Head of caudate nucleus (tissue), 42 donors: ENCODE data around the gene ADAMTS19.

Experiments used
- DNase-seq, 42 donors: peaks; one replicate each; pipeline versions ENCODE4 v3.0.0 to v3.0.0-alpha.2; 2020 to 2021; ENCODE audit warnings: mixed read lengths in 7 of 42
- intact Hi-C: fragments of 100-400 bp; cut with DNase I; formaldehyde crosslinking; loops from one replicate; pipeline ENCODE4 v1.15.0; 2022

The ADAMTS19 gene

DNA sequence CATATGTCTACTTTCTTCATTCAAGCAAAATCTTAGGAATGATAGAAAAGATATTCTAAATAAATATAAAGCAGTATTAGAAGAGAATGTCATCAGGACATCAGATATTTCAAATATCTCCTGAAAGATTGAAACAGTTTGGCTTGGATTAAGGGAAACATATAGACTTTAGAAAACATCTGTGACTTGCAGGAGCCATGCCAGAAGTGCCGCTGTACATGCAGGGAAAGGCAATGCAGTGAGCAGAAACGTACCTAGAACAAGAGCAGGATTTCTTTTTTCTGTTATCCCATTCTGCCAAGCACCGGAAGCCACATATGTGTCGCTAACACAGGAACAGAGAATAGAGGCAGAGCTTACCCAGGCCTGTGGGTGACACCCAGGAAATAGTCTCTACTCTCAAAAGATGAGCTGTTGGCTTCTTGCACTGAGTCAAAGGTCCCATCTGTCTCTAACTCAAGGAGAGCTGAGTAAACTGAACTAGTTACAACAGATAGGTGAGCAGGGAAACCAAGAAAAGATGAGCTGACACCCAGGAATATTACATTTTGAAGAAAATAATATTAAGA, 5.8 kb downstream of the ADAMTS19 start:
- DNase-seq, result no peak
- intact Hi-C loops, result no loop called here

DNA sequence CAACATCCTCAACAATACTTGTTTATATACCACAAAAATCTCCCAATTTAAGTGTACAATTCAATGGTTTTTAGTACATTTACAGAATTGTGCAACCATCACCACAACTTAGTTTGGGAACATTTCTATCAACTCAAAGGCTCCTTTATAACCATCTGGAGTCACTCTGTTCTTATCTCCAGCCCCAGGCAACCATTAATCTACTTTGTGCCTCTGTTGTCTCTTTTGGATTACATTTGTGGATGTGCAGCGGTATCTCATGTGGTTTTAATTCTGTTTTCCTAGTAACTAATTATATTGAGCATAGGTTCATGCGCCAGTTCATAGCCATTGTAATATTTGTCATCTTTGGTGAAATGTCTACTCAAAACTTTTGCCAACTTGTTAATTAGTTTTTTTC, 14.4 kb downstream of the ADAMTS19 start:
- intact Hi-C loops, result no loop called here
- no peak for DNase-seq

DNA sequence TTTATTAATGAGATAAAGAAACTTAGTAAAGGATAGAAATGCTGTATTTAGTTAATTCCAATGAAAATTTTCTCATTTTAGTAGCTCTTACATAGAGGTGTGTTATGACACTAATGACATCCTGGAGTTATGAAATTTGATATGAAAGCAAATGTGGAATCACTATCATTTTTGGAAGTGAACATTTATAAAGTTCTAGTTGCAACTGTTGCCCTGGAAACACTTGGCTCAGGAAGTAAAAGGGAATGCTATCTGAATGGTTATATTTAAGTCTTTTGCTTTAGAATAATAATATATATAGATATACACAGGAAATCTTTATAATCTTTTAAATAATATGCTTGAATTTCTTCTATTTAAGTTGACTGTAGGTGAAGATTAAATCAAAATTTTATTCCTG, 16.7 kb downstream of the ADAMTS19 start:
- no peak for DNase-seq
- intact Hi-C loops, result no loop called here

DNA sequence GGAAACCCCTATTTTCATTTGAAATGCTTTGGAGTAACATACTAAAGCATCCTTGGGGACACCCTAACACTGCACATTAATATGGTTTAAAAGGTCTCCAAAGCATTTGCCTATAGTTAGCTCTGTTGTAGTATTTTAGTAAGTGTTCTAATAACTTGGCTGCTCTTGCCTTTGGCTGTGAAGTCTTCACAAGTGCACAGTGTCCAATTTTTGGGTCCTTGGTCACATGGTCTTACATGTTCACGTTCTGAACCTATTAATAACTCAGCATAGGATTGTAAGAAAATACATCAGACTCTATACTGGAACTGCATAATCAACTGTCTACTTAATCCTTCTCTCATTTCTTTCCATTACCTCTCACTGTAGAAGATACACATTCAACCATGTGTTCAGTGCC, 17.4 kb downstream of the ADAMTS19 start:
- no peak for DNase-seq

DNA sequence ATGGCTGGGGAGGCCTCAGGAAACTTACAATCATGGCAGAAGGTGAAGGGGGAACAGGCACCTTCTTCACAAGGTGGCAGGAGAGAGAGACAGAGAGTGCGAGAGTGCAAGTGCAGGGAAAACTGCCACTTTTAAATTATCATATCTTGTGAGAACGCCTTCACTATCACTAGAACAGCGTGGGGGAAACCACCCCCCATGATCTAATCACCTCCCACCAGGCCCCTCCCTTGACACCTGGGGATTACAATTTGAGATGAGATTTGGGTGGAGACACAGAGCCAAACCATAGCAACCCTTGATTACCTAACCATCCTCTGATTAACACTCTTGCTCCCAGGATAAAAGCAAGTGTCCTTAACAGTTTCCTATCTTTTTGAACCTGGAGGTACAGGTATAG, 21.1 kb downstream of the ADAMTS19 start:
- intact Hi-C loops, result no loop called here
- DNase-seq, result peak in 39 of 42 donors; percentile 16 to 82 (median 49)

More for the DNA sequence above, 17.4 kb downstream of the ADAMTS19 start:
- intact Hi-C loops, result no loop called here

DNA sequence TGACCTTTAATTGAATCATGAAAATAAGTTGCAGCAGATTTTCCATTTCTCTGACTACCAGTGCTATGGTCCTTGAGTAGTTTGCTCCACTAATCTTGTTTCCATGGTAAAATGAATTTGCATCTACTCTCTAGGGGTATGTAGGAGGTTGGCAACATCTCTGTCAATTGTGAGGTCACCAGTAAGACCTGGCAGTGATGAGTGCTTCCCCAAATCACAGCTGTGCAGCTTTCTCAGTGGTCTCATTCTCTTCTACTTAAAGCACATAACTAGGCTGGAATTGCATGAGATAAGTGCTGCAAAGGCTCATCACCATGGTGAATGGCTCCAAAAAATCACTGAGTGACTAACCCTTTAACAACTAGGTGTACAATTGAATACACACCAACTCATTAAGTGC, 36.3 kb downstream of the ADAMTS19 start:
- DNase-seq, result peak in 3 of 42 donors; percentile 12 to 42 (median 37)
- intact Hi-C loops, result no loop called here

DNA sequence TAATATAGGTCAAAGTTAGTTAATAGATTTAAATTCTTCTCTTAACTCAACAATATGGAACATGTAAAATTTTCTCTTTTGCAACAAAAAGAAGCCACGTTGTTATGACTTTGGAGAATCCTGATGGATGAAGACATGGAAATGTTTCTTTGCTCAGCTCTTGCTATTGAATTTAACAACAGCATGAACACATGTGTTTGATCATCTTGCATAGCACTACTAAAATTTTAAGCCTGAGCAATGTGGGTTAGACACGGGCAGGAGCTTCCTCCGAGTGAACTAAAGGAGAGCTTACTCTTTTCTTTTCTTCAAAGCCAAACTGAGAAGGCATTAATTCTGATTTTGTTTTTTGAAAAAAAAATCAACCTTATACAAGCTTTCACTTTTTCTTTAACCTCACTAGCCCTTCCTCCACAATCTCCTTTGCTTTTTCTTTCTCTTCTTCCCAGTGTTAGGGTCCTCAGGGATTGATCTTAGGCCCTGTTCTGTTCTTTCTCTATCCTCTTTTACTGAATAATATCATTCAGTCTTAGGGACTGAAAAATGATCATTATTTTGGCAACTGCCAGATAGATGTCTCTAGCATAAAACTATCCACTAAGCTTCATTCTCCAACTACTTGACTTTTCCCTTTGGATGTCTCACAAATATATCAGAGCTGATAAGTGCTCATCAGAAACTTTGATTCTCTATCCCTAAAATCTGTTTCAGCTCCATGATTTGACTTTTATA, 36.9 kb downstream of the ADAMTS19 start:
- DNase-seq, result no peak
- intact Hi-C loops, result no loop called here

DNA sequence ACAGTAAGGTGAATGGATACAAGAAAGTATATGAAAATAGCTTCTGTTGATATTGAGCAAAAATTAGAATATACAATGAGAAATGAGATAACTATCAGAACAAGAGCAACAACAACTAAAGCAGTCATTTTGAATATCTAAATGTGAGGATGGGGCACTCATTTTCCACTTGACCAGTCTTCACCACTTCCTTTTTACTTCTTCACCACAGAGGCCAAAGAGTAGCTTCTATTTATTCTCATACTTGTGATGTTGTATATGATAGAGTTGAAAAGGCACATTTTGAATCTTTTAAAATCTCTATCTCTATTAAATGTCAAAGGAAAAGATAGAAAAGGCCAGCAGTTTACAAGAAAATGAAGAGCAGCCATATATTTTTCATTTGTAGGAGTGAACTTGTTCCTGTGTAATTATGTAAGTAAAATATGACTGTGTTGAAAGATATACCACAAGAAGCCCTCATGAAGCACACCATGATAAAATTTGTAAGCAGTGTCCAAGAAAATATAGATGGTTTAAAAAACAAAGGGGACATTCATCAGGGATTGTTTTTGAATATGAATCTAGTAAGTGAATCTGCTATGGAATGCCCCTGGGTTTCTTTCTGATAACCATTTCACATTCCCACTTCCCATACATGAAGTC, 39.2 kb downstream of the ADAMTS19 start:
- DNase-seq, result no peak
- intact Hi-C loops, result no loop called here

DNA sequence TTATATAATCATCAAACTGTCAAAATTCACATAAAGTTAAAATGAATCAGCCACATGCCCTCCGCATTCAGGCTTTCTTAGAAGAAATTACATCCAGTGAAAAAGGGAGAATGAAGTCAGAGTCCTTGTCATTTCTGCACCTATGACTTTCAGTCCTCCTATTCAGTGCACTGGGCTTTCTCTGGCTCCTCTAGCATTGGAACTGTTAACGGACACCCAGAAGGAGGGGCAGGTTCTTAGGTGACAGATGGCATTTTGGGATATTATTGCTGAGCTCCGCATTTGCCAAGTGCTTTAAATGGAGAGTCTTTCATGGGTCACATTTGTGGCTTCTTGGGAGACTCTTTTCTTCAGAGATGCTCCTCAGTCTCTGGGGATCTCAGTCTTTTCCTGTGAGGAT, 40.0 kb downstream of the ADAMTS19 start:
- intact Hi-C loops, result no loop called here
- peak in 1 of 42 donors; percentile 14 for DNase-seq

DNA sequence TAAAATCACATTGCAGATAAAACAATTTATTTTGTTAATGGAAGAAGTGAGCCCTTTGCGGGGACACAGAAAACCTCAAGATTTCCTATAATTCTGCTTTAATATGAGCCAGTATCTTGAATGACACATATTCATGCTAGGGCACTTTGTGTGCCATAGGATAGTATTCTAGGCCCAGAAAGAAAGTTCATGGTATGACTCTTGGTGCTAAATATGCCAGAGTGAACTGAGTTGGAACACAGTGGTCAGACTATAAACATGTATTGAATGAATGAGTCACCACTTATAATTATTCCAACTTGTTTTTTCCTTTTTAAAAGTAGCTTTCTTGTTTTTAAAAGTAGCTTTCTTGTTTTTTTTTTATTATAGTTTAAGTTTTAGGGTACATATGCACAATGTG, 46.0 kb downstream of the ADAMTS19 start:
- no peak for DNase-seq
- intact Hi-C loops, result no loop called here

DNA sequence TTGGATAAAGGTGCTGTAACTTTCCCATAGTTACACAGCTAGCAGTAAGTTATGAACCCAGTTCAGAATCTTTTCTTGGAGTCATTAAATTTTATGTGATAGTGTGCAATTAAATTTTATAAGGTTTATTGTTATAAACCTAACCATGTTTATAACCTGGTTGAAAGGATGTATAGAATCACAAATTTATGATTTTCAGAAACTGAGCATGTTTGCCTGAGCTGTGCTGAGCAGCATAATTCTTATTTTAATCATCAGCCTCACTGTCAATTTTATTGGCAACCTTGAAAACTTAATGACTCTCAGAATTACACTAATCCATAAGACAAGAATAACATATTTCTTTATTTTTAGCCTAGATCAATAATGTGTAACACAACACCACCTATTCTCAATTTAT, 46.9 kb downstream of the ADAMTS19 start:
- intact Hi-C loops, result no loop called here
- no peak for DNase-seq

DNA sequence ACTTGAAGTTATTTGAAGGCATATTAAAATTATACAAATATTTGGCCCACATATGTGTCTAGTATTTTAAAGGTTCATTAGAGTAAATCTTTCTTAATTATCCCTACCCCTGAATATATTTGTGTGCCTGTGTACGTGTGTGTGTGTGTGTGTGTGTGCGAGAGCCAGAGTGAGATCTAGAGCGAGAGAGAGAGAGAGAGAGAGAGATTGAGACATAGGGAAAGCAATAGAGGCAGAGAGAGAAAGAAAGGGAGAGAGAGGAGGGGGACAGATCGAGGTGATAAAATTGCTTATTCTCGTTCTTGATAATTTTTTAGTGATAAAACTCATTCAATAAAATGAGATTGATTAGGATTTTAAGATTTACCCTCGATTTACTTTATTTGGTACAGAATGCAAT, 47.4 kb downstream of the ADAMTS19 start:
- intact Hi-C loops, result no loop called here

DNA sequence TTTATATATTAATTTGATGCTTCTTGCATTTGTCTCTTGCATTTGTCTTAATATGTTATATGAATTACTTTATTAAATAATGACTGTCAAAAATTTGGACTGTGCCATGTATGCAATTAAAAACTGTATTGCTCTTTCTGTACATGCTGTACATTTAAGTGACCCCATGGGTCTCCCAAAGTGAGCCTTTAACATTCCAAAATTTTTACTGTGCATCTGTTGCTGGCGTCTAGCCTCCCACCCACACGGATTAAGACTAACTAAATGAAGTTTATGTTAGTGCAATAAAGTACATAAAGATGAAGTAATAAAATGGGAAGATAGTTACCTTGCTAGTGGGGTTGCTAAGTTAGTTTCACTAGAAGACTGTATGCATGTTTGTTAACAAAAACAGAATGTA, 48.5 kb downstream of the ADAMTS19 start:
- intact Hi-C loops, result no loop called here
- DNase-seq, result no peak

More for the DNA sequence above, 47.4 kb downstream of the ADAMTS19 start:
- DNase-seq, result no peak

DNA sequence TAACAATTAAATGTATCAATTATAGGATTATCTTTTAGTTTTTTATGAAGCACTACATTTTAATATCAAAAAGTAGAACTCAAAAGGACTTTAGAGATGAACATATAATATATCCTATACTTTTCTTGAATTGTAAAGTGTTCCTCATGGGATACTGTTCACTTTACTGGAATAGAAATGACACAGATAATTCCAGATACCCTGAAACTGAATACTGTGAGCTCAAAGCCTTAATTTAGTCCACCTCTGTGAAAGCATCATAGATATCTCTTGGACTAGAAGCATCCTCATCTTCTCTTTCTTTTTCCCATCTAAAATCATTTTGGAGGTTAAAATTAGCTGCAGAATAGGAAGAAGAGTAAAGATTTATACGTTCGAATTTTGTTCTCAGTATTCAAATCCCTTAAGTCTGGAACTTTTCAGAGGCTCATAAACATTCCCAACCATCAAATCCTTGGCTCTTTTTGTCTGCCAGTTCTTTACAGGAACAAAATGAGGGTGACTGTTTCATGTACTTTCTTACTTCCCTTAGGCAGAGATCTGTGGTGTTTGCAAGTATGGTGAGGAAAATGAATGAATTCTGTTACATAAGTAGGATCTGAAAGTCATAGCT, 49.4 kb downstream of the ADAMTS19 start:
- DNase-seq, result no peak
- intact Hi-C loops, result no loop called here

DNA sequence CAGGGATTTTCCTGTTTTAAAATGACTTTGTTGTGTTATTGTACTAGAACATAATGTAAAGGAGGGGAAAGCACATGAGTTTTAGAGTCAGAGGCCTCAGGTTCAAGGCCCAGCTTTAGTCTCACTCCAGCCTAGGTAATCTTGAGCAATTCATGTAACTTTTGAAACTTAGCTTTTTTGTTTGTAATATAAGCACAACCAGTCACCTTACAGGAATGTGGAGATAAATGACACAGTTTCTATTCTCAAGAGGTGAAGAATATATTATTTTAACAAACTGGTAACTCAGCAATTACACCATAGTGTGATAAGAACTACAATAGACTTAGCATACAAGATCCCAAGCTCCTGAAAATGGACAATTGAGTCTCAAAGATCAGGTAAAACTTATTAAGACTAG, 51.2 kb downstream of the ADAMTS19 start:
- no peak for DNase-seq
- intact Hi-C loops, result no loop called here

DNA sequence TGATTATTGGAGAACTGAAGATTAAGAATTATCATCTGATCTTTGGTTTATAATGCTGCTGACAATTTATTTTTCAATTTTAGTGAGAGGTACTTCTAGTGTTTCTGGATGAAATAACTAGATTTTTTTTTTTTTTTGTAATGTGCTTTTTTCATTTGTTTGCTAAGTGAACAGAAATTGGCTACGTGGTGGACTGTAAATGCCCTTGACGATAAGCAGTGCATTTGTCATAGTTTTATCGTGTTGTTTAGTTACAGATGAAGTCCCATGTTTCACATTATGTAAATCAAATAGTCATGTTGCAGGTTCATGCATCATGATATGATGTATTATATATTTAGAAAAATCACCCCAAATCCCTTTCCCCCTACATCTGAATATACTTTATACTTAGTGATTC, 81.0 kb downstream of the ADAMTS19 start:
- no peak for DNase-seq
- intact Hi-C loops, result no loop called here

DNA sequence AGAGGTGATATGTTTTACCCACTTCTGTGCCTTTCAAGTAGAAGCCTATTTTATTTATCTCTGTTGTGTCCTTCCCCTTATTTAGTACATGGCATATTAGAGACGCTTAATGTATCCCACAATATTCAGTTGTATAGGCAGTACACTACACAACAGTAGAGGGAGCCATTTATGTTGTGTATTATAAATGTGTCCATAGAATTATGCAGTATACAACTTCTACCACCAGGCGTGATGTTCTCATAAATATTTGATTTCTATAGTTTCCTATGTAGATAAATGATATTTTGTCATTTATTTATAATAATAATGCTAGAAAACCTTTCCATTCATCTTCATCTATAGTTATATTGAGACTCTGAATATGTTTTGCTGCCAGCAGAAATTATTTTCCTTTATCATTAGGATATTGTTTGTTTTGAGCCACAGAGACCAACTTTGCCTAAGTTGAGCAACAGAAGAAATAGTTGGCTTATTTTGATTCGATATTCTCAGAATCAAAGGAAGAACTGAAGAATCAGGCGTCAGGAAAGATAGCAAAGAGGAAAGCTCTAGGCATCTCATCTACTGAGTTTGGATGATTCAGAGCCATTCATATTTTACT, 81.7 kb downstream of the ADAMTS19 start:
- DNase-seq, result no peak
- intact Hi-C loops, result no loop called here

DNA sequence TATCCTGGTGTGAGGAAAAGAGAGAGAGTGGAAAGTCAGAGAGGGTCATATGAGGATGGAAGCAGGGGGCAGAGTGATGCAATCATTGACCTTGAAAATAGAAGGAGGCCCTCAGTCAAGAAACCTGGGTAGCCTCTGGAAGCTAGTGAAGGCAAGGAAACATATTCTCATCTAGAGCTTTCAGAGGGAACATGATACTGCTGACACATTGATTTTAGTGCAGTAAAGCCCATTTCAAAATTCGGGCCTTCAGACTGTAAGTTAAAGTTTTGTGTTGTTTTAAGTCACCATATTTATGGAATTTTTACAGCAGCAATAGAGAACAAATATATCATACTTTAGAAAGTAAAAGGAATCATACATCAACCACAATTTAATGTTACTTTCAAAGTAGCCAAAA, 87.0 kb downstream of the ADAMTS19 start:
- intact Hi-C loops, result no loop called here
- DNase-seq, result no peak

DNA sequence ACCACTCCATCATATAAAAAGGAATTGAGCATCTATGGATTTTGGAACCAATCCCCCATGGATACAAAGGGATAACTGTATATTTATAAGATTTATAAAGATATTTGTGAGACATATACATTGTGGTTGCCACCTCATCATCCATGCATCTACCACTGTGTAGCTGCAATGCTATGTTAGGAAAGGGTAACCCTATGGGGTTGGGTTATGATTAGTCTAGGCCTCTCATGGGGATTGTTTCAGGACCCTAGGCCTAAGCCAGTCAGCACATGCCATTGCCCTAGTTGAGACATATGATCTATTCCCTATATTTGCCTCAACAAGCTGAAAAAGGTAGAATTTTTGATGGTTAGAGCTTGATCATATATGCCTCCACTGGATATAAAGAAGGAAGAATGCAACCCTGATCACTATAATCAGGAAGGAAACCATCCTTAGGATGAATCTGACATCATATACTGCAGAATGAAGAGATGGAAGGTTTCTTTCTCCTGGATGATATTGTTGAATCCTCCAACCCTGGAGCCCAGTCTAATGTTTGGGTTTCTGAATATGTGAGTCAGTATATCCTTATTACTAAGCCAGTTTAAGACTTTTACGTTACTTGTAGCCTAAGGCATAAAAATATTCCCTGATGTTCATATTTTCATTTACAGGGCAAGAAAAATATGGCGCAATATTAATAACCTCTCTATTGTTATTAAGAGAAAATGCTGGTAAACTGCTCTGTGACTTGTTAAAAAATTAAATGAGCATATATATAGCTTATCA, 94.2 kb downstream of the ADAMTS19 start:
- intact Hi-C loops, result no loop called here

More for the DNA sequence above, 94.2 kb downstream of the ADAMTS19 start:
- no peak for DNase-seq
